HG02571 (cell line): ENCODE results near the gene SWI5.
"Not testable (repeated sequence)": the region's sequence is repeated elsewhere in the genome, so short reads cannot be mapped to it uniquely, and the experiment has no call there.

Experiments used
- ATAC-seq: cut with Tn5 transposase; IDR thresholded peaks from one replicate; pipeline ENCODE4 v1.9.1; 2021; ENCODE audit warnings: mild to moderate bottlenecking, moderate library complexity; ENCODE audit not compliant: unreplicated experiment

The SWI5 gene

DNA sequence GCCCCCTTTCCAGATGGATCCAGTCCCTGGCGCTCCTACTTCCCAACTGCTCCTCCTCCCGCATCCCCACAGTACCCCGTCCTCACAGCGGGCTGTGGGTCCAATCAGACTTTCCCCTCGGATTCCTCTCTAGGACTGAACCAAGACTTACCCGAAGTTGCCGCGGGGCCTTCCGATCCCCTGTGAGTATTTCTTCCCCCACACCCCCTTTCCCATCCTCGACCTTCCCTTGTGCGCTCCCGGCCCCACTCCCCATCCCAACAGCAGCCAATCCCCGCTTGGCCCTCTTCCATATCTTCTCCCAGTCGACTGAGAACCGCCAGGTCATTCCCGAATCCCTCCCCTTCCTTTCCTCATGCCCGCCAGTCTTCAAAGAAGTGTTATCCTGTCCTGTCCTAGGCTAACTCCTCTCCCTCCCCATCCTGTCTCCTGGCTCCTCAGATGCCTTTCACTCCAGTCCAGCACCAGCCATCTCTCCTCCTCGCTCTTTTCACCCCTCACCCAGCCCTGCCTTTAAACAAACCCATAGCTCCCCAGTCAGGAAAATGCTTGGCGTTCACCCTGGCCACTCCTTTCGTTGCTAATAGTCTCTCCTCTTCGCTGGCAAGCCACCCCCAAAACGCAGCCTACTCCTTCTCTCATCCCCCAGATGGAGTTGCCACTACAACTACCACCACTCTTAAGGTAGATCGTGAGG, 646 bp downstream of the SWI5 start:
- ATAC-seq = no peak

DNA sequence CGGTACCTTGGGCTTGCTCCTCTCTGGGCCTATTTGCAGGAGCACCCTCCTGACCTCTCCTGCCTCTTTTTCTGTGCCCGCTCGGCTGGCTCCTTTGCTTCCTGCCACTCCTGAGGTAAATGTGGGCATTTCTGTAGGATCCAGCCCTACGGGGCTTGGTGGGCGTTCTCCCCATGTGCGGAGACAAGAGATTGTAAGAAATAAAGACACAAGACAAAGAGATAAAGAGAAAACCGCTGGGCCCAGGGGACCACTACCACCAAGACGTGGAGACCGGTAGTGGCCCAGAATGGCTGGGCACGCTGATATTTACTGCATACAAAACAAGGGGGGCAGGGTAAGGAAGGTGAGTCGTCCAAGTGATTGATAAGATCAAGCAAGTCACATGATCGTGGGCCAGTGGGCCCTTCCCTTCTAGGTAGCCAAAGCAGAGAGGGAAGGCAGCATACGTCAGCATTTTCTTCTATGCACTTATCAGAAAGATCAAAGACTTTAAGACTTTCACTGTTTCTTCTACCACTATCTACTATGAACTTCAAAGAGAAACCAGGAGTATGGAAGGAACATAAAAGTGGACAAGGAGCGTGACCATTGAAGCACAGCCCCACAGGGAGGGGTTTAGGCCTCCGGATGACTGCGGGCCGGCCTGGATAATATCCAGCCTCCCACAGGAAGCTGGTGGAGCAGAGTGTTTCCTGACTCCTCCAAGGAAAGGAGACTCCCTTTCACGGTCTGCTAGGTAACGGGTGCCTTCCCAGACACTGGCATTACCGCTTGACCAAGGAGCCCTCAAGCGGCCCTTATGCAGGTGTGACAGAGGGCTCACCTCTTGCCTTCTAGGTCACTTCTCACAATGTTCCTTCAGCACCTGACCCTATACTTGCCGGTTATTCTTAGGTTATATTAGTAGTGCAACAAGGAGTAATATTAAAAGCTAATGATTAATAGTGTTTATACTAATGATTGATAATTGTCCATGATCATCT, 3.3 kb downstream of the SWI5 start:
- not testable (repeated sequence) for ATAC-seq

DNA sequence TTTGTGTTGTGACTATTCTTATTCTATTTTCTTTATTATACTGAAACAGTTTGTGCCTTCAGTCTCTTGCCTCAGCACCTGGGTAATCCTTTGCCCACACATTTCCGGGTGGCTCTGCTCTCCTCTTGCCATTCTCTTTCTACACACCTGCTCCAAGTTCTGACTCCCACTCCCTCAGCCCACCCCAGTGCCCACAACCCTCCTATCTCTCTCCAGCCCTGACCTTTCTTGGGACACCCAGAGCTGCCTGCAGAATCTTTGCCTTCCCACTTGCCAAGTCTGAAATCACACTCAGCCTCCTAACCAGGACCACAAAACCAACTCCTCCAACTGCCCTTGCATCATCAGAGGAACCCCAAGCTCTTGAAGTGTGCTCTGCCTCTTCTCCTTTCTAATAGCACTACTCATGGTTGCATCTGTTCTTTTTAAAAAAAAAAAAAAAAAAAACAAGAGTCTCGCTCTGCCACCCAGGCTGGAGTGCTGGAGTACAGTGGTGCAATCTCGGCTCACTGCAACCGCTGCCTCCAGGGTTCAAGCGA, 4.1 kb downstream of the SWI5 start:
- ATAC-seq = no peak

DNA sequence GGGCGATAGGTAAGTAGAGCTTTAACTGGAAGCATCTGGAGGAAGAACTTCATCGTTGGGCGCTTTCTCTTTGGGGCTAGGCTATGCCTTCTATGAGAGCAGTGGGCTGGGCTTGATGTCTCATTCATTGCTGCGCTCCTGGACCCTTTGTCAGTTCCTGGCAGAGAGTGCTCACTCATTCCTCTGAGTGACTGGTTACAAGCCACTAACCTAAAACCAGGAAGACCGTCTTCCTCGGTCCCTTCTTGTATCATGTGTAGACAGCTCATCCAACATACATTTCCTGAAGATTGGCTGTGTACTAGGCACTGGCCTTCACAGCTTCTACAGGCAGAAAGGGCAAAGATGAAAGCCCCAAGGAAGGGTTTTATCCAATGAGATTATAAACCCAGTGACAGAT, 6.4 kb downstream of the SWI5 start:
- no peak for ATAC-seq

DNA sequence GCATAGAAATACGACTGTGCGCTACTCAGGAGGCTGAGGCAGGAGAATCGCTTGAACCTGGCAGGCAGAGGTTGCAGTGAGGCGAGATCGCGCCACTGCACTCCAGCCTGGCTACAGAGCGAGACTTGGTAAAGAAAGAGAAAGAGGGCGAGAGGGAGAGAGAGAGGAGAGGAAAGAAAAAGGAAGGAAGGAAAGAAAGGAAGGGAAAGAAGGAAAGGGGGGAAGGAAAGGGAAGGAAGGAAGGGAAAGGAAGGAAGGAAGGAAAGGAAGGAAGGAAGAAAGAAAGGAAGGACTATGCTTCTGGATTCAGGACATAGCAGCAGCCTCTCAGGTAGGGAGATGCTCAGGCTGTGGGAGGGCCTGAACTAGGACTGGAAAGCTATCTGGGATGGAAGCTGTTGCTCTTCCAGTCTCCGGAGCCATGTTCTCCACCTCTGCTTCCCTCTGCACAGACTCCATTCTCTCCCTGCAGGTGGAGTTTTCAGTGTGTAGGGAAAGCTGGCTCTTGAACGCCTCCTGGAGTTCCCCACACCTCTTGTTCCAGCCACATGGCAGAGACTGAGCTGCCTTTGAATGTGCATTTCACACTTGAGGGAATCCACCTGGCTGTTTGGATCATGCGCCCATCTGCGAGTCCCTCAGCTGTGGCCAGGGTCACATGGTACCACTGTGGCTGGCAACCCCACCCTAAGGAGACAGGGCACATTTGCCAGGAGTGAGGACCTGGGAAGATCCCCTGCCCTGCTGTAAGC, 9.1 kb downstream of the SWI5 start:
- ATAC-seq = no peak

DNA sequence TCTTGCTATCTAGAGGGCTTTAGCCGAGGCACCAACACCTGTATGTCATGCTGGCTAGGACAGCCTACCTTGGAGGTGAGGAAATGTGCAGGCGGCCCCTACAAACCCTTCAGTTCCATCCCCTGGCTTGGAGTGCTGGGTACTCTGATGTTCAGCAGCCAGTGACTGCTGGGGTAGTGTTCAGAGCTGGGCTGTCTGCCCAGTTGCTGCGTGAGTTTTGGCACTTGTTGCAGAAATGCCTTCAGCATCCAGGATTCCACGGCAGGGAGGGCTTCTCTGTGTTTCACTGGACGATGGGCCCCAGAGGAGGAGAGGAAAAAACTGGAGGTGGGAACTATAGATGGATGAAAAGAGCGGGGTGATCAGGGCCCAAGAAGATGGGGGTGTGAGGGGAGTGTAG, 10.4 kb downstream of the SWI5 start:
- no peak for ATAC-seq

DNA sequence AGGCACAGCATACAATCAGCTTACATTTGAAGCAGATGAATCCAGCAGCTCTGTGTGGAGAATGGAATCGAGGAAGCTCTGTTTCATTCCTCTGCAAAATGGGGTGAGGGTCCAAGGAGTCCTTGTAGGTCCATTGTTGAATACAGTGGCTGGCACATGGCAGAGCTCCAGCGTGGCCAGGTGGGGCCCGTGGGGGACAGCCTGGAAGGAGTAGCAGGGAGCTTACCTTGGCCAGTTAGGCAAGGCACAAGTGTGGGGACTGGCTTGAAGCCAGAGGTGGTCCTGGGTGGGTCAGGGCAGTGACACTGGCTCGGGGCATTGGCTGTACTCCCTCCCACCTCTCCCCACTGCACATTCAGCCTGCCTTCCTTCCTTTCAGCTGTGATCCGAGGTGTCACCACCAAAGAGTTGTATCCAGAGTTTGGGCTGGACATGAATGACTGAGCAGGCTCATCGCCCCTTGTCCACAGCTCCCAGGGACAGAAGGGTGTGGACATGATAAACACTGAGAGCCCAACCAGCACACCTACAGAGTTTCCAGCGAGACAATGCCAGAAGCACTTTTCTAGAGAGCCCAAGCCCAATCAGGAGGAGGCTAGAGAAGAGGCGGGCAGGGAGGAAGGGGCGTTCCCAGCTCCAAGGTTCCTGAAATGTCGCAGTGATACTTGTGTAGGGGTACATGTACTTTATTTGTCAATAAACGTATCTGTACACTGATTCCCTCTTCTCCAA, 12.4 kb downstream of the SWI5 start:
- no peak for ATAC-seq

DNA sequence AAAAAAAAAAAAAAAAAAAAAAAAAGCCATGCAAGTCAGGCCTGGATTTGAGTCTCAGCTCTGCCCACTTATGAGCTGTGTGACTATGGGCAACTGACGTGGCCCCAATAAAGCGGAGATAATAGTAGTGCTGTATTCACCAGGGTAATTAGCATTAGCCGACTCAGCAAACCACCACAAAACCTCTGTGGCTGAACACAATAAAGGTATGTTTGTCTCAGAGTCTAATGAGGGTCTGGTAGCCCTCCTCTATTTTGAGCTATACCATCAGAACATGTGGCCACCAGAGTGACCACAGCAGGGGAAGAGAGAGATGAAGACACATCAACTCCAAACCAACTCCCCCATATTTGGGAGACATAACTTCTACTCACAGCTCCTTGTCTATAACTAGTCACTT, 15.9 kb downstream of the SWI5 start:
- ATAC-seq = no peak

DNA sequence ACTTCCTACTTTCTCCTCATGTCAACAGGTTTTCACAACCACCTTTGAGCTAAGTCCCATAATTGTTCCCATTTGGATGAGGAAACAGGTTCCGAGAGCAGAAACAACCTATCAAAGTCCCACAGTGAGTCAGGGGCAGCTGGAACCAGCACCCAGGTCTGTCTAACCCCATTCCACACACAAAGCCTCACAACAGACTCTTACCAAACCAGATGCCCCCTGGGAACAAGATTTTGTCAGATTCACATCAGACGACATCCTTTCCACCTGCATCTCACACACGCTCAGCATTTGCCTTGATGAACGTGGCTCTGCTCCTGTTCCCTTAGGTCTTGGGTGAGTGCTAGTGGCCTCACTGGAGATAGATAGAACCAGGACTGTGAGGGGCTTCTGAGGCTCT, 17.0 kb downstream of the SWI5 start:
- no peak for ATAC-seq

DNA sequence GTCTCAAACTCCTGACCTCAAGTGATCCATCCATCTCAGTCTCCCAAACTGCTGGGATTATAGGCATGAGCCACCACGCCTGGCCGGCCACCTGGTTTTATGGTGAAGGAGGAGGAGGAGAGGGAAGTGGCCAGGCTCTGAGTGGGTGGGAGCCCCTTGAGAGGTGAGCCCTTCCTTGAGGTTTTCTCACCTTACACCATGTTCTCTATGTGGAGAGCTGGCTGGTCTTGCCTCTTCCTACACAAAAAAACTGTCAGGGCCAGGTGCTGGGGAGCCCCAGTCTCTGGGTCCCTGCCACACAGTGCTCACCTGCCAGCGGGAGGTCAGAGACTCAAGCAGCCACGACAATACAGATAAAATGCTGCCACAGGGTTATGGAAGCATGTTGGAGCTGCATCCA, 18.1 kb downstream of the SWI5 start:
- no peak for ATAC-seq

DNA sequence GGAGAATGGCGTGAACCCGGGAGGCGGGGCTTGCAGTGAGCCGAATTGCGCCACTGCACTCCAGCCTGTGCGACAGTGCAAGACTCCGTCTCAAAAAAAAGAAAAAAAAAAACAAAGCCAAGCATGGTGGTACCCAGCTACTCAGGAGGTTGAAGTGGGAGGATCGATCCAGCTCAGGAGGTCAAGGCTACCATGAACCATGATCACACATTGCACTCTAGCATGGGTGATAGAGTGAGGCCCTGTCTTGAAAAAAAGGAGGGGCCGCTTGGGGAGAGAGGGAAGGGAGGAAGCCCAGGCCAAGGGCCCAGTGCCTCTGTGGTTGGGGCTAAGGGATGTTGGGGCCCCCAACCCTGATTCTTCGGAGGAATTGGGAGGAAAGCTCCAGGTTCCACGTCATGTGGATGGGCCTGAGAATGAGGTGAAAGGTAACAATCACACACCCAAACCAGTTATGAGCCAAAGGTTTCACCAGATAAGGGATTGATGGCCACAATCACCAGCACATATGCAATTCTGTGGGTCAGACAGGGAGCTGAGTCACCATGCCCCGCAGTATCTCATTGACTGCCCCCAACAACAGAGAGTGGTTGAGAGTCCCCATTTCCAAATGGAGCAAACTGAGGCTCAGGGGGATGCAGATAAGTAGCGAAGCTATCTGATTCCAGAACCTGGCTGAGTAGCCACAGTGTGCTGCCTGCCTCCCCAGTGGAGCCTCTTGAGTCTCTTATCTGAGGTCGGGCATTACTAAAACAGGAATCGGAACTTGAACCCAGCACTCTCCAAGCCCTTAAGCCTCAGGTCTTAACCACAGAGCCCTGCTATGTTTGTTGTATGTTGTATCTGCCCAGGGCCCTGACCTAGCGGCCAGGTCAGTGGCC, 20.5 kb downstream of the SWI5 start:
- ATAC-seq = no peak

DNA sequence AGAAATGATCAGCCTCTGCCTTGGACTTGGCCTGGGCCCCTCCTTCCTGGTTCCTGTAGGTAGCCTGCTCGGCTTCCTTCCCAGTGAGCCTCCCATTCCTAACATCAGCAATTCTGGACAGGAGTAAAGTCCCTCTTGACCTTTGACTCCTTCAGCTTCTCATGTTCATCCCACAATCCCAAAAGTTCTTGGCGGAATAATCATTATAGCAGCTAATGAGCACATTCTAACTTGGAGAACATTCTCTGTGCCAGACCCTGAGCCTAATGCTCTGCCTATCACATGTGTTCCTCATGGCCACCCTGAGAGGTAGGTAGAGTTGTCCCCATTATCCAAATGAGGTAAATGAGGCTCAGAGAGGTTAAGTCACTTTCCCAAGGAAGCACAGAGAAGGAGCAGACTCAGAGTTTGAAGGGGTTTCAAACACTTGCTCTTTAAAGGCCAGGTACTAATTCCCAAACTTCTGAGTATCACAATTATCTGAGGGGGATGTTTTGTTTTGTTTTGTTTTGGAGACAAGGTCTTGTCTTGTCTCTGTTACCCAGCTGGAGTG, 21.2 kb downstream of the SWI5 start:
- ATAC-seq = no peak

DNA sequence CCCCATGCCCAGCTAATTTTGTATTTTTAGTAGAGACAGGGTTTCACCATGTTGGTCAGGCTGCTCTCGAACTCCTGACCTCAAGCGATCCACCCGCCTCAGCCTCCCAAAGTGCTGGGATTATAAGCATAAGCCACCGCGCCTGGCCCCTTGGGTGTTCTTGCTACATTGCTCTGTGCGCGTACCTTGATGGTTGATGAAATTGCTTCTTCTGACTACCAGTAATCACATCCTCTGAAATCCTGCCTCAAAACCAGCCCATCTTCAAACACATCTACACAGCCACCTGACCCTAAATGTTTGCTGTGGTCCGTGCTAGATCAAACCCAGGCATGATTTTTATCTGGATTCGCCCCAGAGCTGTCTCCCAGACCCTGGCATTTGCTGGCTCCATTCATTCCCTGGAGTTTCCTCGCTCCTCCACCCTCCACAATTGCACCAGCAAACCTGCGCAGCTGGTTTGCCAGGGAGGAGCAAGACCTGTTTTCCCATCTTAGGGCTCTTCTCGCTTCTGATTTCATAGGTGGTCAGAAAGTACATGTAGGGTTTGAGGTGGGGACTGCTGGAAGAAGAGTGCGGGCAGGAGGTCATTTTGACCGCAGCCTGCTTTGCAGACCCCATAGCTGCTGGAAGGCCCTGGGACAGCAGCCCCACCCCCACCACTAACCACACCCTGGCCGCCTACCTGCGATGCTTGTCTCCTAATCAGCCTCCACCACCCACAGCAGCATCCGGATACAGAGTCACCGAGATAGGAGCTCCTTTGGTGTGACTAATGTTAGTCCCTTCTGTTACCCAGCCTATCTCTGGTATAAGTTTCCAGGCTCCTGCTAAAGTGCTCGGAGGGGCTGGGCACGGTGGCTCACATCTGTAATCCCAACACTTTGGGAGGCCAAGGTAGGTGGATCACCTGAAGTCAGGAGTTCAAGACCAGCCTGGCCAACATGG, 22.7 kb downstream of the SWI5 start:
- ATAC-seq = no peak

DNA sequence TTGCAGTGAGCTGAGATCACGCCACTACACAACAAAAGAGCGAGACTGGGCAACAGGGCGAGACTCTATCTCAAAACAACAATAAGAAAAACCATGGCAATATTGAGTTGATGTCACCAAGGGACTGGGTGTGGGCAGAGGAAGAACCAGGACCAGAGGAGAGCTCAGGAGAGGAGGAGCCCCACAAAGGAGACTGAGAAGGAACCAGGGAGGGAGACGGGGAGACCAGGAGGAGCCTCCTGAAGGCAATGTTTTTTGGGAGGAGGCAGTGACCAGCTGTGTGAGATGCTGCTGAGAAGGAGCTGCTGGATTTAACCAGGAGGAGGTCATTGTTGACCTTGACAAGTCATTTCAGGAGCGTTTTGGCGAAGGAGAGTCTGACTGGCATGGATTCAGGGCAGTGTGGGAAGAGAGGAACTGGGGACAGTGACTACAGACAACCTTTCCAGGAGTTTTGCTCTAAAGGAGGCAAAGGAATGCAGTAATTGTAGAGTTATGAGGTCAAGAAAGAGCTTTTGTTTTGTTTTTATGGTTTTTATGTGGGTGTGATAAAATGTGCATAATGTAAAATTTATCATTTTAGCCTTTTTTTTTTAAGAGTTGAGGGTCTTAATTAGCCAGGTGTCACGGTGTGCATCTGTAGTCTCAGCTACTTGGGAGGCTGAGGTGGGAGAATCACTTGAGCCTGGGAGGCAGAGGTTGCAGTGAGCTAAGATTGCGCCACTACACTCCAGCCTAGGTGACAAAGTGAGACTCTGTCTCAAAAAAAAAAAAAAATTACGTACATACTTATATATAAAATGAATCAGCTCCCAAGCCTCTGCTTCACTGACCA, 28.3 kb downstream of the SWI5 start:
- no peak for ATAC-seq

DNA sequence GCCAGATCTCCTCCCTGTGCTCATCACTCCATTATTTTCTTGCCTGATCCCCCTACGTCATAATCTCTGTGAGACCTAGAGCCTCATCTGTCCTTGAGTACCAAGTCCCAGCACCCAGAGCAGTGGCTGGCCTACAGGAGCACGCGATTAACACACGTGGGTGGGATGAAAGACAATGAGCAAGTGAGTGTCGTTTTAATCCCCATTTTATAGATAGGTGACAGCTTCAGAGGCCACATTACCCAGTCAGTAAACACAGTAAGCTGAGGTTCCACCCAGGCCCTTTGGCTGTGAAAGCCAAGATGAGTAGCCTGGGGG, 28.9 kb downstream of the SWI5 start:
- ATAC-seq = no peak

DNA sequence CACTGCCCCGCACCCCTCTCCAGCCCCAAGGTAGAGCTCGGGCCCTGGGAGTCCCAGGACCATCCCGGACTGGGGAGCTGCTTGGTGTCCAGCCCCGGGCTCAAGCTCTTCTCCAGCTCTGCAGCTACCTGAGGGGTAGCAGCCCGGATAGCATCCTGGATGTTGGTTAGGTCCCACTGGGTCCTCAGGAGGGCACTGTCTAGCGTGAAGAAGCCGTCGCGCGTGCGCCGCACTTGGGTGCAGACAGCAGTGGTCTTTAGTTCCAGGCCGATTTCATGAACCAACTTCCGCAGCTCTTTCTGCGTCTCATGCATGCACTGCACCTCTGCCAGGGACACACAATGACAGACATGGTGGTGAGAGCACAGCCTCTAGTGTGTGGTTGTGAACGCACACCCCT, 33.5 kb downstream of the SWI5 start:
- ATAC-seq = no peak

DNA sequence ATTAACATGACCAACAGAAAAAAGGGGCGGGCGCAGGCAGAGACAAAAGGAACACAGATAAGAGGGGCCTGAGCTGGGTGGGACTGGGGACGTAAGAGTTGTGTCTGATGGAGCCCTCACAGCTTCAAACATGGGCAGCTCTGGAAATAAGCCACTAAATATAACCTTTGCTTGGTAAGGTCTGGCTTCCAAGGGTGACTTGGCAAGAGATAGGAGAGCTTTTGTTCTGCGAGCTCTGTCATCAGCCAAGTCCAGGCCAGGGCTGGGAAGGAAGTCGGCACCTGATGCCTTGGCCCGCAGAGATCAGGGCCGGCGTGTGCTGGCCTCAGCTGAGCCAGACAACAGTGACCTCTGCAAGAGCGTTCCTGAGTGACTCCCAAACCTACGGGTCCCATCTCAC, 34.4 kb downstream of the SWI5 start:
- no peak for ATAC-seq
